ENCODE data around the gene HDGFL3. TPM values are rescaled to one million over a fixed set of nuclear protein-coding genes. Genes with fewer than 3 reads are reported as not detected.
"Not testable (repeated sequence)": the region's sequence is repeated elsewhere in the genome, so short reads cannot be mapped to it uniquely, and the experiment has no call there.

The HDGFL3 gene
- total RNA-seq, 4 donors from 2014 or later = 3.7 to 47.7 (median 17.1) TPM

GRCh38 chr15:83243634-83244033 lies 36.0 kb upstream of the HDGFL3 start:
- intact Hi-C loops (cut with DNase I) = loop anchor here (10.0 kb wide), 1 partner anchor 311 kb away; no protein-coding TSS in a partner anchor
- Histone ChIP-seq H3K9me3 (peaks cover 0 to 4% (median 0%) of the 10 kb centered on the region in 3 donors), H3K27ac (no peak overlapping the region), H3K36me3 (no peaks in the 10 kb centered on the region), H3K27me3 (peaks cover 0 to 45% (median 0%) of the 10 kb centered on the region in 4 donors), H3K4me1 (peaks cover 0 to 7% (median 3%) of the 10 kb centered on the region in 3 donors), H3K4me3 (no peak overlapping the region)
- TF ChIP-seq POLR2A (IDR thresholded peaks at IDR 0.05) (no peak), CTCF (IDR thresholded peaks at IDR 0.05) (no peak)
- DNase-seq = no peak
- WGBS, 2 donors = 56 to 67% methylated on average over 5 to 6 of the region's 8 CpGs

GRCh38 chr15:83230242-83230641 lies 22.6 kb upstream of the HDGFL3 start:
- H3K9me3 ChIP-seq = no peaks in the 10 kb centered on the region
- H3K27ac ChIP-seq = no peak overlapping the region
- H3K4me3 ChIP-seq = no peak overlapping the region
- DNase-seq = no peak
- TF ChIP-seq POLR2A (IDR thresholded peaks at IDR 0.05) (no peak), CTCF (IDR thresholded peaks at IDR 0.05) (no peak)
- no peaks in the 10 kb centered on the region for H3K36me3 ChIP-seq
- H3K4me1 ChIP-seq = no peaks in the 10 kb centered on the region
- 92 to 94% methylated on average over 21 of the region's 21 CpGs for WGBS, 2 donors
- no peaks in the 10 kb centered on the region for H3K27me3 ChIP-seq
- intact Hi-C loops (cut with DNase I) = no loop called here

- H3K27me3 ChIP-seq = no peaks in the 10 kb centered on the region
- 68 to 75% methylated on average over 8 to 9 of the region's 9 CpGs for WGBS, 2 donors
- DNase-seq = no peak
- no peaks in the 10 kb centered on the region for H3K36me3 ChIP-seq
- H3K4me1 ChIP-seq = no peaks in the 10 kb centered on the region
- H3K4me3 ChIP-seq = no peak overlapping the region
- H3K27ac ChIP-seq = no peak overlapping the region
- intact Hi-C loops (cut with DNase I) = no loop called here
- H3K9me3 ChIP-seq = no peaks in the 10 kb centered on the region
- no peak for TF ChIP-seq POLR2A (IDR thresholded peaks at IDR 0.05)
- no peak for TF ChIP-seq CTCF (IDR thresholded peaks at IDR 0.05)
Measured at GRCh38 chr15:83225449-83225848, 17.8 kb upstream of the HDGFL3 start.

GRCh38 chr15:83221781-83222180 lies 14.2 kb upstream of the HDGFL3 start:
- H3K4me3 ChIP-seq; H3K27me3 ChIP-seq; H3K4me1 ChIP-seq; intact Hi-C loops (cut with DNase I); H3K27ac ChIP-seq; H3K36me3 ChIP-seq; DNase-seq; H3K9me3 ChIP-seq: not testable (repeated sequence)
- WGBS, 2 donors = 89 to 100% methylated on average over 3 to 4 of the region's 9 CpGs

GRCh38 chr15:83219026-83219425 lies 11.4 kb upstream of the HDGFL3 start:
- DNase-seq = no peak
- H3K4me3 ChIP-seq = no peak overlapping the region
- TF ChIP-seq CTCF (IDR thresholded peaks at IDR 0.05) (no peak), POLR2A (IDR thresholded peaks at IDR 0.05) (no peak)
- WGBS, 2 donors = 87 to 90% methylated on average over 1 of the region's 1 CpG
- H3K9me3 ChIP-seq = no peaks in the 10 kb centered on the region
- no peaks in the 10 kb centered on the region for H3K36me3 ChIP-seq
- intact Hi-C loops (cut with DNase I) = no loop called here
- H3K27me3 ChIP-seq = no peaks in the 10 kb centered on the region
- H3K4me1 ChIP-seq = no peaks in the 10 kb centered on the region
- H3K27ac ChIP-seq = no peak overlapping the region

- peaks cover 0 to 6% (median 0%) of the 10 kb centered on the region in 3 donors for H3K4me1 ChIP-seq
- intact Hi-C loops (cut with DNase I) = no loop called here
- no peaks in the 10 kb centered on the region for H3K9me3 ChIP-seq
- TF ChIP-seq CTCF (IDR thresholded peaks at IDR 0.05) (no peak), POLR2A (IDR thresholded peaks at IDR 0.05) (no peak)
- 82 to 97% methylated on average over 2 of the region's 2 CpGs for WGBS, 2 donors
- no peak overlapping the region for H3K4me3 ChIP-seq
- H3K27ac ChIP-seq = no peak overlapping the region
- no peak for DNase-seq
- no peaks in the 10 kb centered on the region for H3K27me3 ChIP-seq
- H3K36me3 ChIP-seq = no peaks in the 10 kb centered on the region
Measured at GRCh38 chr15:83215306-83215705, 7.7 kb upstream of the HDGFL3 start.

Measured in esophagus squamous epithelium (tissue), 5 donors.